IPS DF 4.7 (cell line): Measurements from ENCODE around the gene MAGEA11.
"Not testable (repeated sequence)": the region's sequence is repeated elsewhere in the genome, so short reads cannot be mapped to it uniquely, and the experiment has no call there.

Experiments
- DNase-seq: peaks from one replicate; pipeline ENCODE4 v3.0.0-alpha.2; 2013; ENCODE audit warnings: low spot score; ENCODE audit errors: extremely low read depth

MAGEA11 gene, protein sequence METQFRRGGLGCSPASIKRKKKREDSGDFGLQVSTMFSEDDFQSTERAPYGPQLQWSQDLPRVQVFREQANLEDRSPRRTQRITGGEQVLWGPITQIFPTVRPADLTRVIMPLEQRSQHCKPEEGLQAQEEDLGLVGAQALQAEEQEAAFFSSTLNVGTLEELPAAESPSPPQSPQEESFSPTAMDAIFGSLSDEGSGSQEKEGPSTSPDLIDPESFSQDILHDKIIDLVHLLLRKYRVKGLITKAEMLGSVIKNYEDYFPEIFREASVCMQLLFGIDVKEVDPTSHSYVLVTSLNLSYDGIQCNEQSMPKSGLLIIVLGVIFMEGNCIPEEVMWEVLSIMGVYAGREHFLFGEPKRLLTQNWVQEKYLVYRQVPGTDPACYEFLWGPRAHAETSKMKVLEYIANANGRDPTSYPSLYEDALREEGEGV

DNA sequence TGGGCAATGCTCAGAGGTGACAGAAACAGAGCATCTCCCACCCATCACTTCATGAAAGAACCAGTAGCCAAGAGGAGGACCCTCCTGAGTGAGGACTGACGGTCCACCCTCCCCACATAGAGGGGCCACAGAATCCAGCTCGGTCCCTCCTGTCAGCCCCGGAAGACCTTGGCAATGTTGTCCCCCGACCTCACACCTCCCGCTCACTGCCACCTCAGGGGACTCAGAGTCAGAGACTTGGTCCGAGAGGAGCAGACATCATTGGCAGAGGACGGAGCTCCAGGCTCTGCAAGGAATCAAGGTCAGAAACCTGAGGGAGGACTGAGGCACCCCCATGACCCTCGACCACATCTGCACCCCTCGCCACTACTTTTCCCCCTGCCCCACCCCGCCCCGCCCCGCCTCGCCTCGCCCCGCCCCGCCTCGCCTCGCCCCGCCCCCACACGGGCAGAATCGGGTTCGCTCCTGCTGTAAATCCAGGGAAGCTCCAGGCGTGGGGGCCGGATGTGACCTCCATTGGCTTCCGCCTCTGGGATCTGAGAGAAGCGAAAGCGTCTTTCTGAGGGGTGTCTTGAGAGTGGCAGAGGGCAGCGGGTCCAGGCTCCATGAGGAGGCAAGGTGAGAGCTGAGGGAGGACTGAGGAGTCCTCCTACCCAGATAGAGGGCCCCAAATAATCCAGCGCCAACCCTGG lies at the start of gene MAGEA11:
MAGEA11 (plus strand) TSS at position 516 of the 692 bp plus-strand sequence. CDS start 1,100 bp downstream, outside the sequence.
- no peak for DNase-seq

DNA sequence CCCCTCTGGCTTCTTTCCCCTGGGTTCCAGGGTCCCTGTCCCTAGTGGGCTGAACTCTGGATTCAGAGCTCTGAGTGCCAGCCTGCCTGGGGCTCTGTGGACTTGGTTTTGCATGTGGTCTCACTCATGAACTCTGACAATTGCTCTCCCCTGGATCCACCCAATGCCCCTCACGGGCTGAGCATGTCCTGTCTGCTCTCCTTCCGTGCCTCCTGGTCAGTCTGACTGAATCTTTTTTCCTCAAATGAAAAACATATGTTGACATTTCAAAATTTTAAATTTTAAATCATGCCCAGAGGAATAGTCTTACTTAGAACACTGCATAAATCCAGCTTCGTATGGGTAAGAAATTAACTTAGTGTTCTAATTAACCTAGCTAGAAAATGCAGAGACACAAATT lies 36.8 kb upstream of the MAGEA11 start:
- not testable (repeated sequence) for DNase-seq

DNA sequence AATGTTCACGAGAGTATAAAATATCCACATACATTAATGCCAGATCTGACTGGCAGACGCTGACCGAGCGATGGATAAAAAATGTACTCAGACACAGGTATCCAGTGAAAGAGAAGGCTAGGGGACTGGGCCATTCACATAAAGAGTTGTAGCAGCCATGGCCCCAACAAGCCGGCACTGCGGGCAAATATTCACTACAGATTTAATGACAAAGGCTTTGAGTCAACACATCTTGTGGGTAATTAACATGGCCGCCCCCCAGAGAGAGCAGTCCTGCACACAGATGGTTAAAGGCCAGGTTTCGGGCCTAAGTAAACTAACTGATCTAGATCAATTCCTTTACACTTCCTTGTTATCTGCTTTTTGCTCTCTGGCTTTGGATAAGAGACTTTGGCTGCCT lies 36.3 kb upstream of the MAGEA11 start:
- not testable (repeated sequence) for DNase-seq

DNA sequence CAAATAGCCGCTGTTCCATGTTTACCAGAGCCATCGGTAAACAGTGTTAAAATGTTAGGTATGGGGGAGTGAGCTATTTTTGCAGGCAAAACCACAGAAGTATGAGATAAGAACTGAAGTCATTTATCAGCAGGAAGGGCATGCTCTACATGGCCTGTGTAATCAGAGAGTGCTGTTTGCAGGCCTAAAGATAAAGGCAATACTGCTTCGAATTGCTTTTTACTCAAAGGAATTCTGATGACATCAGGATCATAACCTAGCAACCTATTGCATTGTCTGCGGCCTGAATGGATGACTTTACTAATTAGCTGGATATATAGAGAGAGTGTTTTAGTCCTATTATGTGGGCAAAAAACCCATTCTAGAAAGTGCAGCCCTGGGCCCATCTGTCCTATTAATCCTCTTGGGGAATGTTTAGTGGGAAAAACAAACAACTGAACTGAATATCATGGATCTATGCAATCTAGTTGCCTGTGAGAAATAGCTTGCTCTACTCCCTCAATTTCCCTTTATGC lies 32.6 kb upstream of the MAGEA11 start:
- not testable (repeated sequence) for DNase-seq

DNA sequence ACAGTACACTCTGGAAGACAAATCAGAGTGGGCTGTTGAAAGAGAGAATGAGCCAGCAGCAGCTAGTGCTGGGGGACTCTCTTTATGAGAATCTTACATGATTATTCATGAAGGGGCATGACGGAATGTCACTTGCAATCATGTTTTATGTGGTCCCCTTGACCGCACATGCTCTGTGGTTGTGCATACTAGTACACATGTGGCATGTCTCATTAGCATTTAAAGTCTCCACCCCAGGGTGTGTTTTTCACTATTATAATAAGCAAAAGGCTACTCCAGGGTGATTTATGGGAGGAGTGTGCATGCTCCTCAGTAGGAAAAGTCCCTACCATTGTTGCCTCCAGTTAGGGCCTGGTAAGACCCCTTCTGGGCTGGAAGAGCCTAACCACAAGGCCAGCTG lies 30.7 kb upstream of the MAGEA11 start:
- DNase-seq = no peak

DNA sequence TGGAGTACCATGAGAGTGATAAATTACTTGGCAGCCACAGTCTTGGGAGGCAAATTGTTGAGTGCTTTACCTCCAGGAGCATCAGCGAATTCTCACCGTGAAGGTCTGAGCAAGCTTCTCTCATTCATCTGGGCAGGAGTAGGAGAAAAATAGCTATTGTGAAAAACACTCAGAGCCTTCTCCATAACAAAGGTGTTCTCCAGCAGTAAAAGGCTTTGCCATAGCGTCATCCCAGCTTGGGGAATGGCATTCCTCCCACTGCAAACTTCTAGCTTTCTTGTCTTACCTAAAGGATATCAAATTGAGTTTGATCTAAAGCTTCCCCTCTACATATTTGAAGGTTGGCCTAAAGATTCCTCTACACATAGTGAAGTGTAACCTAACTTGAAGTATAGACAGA lies 29.8 kb upstream of the MAGEA11 start:
- peak; percentile 25 for DNase-seq

DNA sequence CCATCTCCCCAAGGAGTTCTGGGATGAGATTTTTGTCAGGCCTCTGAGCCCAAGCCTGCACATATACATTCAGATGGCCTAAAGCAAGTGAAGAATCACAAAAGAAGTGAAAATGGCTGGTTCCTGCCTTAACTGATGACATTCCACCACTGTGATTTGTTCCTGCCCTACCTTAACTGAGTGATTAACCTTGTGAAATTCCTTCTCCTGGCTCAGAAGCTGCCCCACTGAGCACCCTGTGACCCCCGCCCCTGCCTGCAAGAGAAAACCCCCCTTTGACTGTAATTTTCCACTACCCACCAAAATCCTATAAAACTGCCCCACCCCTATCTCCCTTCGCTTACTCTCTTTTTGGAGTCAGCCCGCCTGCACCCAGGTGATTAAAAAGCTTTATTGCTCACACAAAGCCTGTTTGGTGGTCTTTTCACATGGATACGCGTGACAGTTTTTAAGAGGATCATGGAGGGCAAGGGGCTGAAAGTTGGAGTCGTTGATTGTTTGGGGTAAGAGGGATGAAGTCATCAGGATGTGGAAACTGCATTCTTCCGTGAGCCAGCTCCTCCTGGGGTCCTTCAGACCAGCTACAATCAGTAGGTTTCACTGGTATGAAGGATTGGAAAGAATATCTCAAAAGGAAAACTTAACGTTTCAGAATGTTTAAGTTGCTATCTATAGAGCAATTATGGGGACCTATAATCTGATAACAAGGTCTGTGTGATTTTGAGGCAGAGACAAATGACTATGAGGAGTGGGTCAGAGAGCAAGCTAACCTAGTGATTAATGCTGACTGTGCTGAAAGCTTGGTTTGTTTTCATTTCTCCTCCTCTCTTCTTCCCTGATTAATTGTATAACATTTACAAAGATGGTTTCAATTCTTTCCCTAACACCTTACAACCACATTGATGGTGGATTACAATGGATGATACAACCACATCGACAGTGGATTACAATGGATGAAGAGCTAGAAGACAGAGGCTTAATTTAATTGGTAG lies 28.6 kb upstream of the MAGEA11 start:
- DNase-seq = no peak

DNA sequence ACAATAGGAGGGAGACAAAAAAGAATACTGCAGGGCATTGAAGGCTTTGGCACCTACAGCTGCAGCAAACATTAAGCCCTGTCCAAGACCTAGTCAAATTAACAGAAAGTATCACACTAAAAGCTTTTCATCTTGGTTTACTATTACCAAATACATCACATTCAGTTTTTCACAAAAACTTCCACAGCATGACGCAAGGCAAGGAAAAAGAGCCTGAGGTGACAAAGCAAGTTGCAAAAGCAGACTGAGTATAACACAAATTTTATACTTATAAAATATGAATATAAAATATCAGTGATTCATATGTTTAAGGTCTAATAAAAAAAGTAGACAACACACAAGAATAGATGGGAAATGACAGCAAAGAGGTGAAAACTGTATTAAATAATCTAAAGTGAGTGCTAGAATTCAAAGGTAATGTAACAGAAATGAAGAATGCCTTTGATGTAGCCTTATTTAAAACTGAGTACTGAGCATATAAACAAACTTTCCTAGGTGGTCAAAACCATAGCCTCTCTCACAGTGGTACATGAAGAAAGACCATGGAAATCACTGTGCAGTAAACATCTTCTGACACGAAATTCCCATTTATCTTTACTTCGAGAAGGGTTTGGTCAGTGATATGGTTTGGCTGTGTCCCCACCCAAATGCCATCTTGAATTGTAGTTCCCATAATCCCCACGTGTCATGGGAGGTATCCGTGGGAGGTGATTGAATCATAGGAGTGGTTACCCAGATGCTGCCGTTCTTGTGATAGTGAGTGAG lies 27.7 kb upstream of the MAGEA11 start:
- DNase-seq = no peak

DNA sequence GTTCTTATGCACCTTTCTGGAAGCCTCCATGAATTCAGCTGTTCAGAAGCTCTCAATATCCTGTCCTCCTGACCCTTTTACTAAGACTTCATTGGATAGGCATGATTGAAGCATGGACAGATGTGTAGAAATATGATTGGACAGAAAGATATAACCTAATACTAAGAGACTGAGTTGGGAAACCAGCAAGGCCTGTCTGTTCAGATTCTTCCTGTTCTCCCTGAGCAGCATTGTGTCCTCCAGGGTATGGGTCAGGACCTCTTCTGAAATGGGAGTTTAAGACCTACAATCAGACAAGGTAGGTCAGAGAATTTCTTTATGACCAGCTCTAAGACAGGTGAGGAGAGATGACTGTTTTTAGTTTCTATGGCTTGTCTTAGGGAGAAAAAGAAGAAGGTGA lies 23.9 kb upstream of the MAGEA11 start:
- DNase-seq = no peak

DNA sequence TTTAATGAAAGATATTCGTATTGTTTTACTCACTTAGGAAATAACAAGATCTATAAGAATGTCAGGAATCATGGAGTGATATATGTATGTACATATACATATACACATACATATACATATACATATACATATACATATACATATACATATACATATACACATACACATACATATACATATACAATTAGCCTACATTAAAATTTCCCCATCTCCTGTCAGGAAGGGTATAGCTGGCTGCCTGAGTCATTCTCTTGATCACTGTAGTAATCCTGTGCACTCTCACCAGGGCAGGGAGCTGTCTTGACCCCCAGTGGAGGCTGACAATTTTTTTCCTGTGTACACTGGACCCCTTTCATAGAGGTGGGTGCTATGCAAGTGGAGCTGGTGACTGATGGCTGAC lies 23.3 kb upstream of the MAGEA11 start:
- no peak for DNase-seq

DNA sequence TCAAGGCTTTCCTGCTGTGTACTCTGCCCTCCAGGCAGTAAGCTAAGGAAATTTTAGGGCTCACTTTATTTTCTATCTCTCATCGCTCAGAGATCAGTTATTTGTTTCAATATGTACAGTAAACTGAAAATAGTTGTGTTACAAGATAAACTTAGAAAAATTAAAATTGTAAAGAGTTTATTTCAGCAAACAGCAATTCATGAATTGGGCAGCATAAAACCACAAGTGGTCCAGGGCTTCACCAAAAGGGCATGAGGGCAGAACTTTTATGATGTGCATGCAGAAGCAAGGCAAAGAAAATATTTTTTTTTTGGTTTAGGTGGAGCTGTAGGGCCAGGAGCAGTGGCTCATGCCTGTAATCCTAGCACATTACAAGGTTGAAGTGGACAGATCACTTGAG lies 20.1 kb upstream of the MAGEA11 start:
- no peak for DNase-seq

DNA sequence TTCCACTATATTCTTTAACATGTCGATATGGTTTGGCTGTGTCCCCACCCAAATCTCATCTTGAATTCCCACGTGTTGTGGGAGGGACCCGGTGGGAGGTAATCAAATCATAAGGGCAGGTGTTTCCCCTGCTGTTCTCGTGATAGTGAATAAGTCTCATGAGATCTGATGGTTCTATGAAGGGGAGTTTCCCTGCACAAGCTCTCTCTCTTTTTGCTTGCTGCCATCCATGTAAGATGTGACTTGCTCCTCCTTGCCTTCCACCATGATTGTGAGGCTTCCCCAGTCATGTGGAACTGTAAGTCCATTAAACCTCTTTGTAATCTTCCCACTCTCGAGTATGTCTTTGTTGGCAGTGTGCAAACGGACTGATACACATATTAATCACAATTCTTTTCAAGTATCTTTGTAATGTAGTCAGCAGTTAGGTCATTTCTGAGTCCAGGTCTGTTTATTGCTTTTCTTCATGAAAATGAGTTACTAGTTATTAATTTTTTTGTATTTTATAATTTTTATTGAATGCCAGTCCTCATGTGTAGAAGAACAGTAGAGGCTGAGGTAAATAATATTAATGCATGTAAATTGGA lies 19.1 kb upstream of the MAGEA11 start:
- not testable (repeated sequence) for DNase-seq

DNA sequence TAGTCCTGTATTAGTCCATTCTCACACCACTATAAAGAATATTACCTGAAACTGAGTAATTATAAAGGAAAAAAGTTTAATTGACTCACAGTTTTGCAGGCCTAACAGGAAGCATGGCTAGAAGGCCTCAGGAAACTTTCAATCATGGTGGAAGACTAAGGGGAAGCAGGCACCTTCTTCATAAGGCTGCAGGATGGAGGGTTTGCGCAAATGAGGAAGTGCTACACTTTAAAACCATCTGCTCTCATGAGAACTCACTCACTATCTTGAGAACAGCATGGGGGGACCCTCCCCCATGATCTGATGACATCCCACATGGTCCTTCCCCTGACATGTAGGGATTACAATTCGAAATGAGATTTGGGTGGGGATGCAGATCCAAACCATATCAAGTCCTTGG lies 12.1 kb upstream of the MAGEA11 start:
- DNase-seq = no peak

DNA sequence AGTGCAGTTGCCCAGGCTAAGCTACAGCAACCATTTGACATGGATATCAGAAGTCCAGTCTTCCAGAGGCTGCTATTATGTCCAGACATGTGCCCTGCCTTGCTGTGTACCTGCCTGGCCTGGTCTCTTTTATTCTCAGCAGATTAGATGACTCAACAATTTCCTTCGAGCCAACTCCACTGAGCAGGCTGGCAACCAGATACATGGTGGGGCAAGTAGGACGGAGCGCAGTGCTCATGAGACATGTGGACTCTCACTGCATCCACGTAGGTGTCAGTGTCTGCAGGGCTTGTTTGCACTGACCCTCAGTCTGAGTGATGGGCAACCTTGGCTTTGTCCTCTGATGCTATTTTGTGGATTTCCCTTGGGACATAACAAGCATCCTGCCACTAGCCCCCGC lies 7.2 kb upstream of the MAGEA11 start:
- no peak for DNase-seq

DNA sequence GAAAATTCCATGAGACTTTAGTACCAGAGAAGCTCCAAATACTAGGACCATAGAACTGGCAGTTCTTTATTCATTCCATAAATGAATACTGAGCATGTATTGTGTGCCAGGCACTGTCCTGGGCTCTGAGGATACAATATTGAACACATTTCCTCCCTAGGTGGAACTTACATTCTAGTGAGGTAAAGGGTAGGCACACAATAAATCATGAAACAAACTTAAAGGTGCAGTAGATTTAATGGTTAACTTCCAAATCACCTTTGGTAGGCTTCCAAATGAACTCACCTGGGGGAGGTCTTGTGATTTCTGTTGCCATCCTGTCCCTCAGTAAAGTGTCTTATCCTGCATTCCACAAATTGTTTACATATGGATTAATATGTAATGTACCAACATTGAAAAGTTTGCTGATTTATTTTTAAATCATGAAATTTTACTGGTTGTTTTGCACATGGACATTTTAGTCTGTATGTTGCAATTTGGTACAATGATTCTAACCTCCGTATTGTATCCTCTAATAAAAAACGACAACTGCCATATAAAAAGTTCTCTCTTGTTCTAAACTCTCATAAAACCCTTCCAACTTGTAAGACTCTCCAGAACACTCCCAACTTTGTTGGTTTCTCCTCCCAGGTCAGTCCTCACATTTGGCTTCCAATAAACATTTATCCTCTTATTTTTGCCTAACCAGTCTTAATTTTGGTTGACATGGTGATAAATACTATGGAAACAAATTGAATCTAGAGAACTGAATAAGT lies 4.5 kb upstream of the MAGEA11 start:
- no peak for DNase-seq

DNA sequence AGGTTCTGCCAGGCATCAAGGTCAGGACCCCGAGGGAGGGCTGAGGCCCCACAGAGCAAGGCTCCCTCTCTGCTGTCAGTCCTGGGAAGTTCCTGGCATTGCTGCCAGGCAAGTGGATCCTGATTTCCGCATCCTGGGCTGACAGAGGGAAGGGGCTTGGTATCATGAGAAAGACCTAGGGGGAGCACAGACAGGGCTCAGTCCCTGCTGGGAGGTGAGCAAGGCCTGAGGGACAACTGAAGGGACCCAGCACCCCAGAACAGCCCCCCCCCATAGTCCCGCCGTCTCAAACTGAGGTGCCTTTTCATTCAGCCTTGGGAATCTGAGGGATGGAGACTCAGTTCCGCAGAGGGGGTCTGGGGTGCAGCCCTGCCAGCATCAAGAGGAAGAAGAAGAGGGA lies 971 bp downstream of the MAGEA11 start:
- no peak for DNase-seq

DNA sequence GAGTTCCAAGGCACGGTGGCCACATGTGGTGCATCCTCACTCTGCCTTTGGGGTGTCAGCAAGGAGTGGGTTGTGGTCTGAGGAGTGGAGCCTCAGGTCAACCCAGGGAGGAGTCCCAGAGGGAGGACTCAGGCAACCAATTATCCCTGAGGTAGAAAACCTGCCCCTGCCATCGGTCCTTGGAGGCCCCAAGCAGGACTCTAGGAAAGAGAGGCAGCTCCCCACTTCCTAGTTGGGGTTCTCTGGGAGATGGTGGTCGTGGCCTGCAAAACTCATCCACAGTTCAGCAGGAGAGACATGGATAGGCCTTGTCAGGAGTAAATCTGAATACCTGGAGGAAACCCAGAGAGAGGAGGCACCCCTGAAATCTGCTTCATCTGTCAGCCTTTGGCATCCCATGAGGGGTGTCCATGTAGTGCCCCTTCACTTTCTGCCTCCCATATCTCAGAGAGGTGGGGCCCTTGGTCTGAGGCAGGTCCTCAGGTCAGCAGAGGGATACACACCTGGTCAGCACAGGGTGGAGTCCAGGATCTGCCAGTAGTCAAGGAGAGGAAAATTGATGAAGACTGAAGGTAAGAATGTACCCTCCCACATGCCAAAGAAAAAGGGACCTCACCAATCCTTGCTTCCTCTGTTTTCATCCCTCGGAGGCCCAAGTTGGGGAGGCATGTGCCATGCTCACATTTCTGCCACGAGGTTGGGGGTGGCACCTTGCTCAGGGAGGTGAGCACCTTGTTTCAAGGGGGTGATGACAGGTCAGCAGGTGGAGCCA lies 1.6 kb downstream of the MAGEA11 start:
- DNase-seq = no peak

DNA sequence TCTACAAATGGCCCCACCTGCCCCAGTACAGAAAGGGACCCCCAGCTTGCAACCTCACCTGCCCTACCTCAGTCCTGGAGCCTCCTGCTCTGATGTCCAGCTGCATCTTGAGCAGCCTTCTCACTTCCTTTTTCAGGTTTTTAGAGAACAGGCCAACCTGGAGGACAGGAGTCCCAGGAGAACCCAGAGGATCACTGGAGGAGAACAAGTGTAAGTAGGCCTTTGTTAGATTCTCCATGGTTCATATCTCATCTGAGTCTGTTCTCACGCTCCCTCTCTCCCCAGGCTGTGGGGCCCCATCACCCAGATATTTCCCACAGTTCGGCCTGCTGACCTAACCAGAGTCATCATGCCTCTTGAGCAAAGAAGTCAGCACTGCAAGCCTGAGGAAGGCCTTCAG lies 3.6 kb downstream of the MAGEA11 start:
- no peak for DNase-seq

DNA sequence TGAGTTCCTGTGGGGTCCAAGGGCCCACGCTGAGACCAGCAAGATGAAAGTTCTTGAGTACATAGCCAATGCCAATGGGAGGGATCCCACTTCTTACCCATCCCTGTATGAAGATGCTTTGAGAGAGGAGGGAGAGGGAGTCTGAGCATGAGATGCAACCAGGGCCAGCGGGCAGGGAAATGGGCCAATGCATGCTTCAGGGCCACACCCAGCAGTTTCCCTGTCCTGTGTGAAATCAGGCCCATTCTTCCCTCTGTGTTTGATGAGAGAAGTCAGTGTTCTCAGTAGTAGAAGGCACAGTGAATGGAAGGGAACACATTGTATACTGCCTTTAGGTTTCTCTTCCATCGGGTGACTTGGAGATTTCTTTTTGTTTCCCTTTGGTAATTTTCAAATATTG lies 4.8 kb downstream of the MAGEA11 start:
- no peak for DNase-seq
